Psoas muscle (tissue), 8 donors: ENCODE data around the gene ZSWIM8. TPM values are rescaled to one million over a fixed set of nuclear protein-coding genes. Genes with fewer than 3 reads are reported as not detected.

Experiments
- ATAC-seq, 4 donors: fragments of 200-7000 bp; cut with Tn5 transposase; one replicate each; pipeline ENCODE4 v1.9.1; 2020; ENCODE audit warnings: moderate library complexity in 3 of 4, mild to moderate bottlenecking in 2 of 4
- DNase-seq, 2 donors: peaks; one replicate each; pipeline ENCODE4 v3.0.0-alpha.2; 2020
- H3K27ac ChIP-seq: fragments of 200-600 bp; one replicate; pipeline ENCODE4 v1.8.0; 2022
- H3K27me3 ChIP-seq, 3 donors: fragments of 200-600 bp in 1 of 3; one replicate each; pipeline versions ENCODE4 v1.6.1 to v1.8.0; 2013 to 2022; ENCODE audit warnings: low read length in 2 of 3, mild to moderate bottlenecking in 2 of 3, moderate library complexity in 1 of 3; ENCODE audit not compliant: insufficient read depth in 3 of 3
- H3K36me3 ChIP-seq, 2 donors: fragments of 200-600 bp in 1 of 2; one replicate each; pipeline versions ENCODE4 v1.6.1 to v1.8.0; 2013 to 2022; ENCODE audit warnings: low read depth in 1 of 2, mild to moderate bottlenecking in 1 of 2, moderate library complexity in 1 of 2; ENCODE audit not compliant: insufficient read depth in 1 of 2
- H3K4me1 ChIP-seq: fragments of 200-600 bp; one replicate; pipeline ENCODE4 v1.8.0; 2022
- H3K4me3 ChIP-seq: fragments of 200-600 bp; one replicate; pipeline ENCODE4 v1.8.0; 2022; ENCODE audit warnings: mild to moderate bottlenecking
- H3K9me3 ChIP-seq: fragments of 200-600 bp; one replicate; pipeline ENCODE4 v1.8.0; 2022
- CTCF ChIP-seq: fragments of 200-600 bp; IDR thresholded peaks from one replicate; pipeline ENCODE4 v1.8.0; 2022; ENCODE audit warnings: antibody characterized with exemption
- WGBS, 3 donors: extraction: QIAGEN DNeasy Blood & Tissue Kit; methylation state at CpG; one replicate each; pipeline versions ENCODE4 v1.1.6 to v1.1.7; 2013; 5-methylcytosine and 5-hydroxymethylcytosine counted together
- intact Hi-C, 2 donors: fragments of 100-400 bp; cut with DNase I; formaldehyde crosslinking; loops; one replicate each; pipeline versions ENCODE4 v1.11.0 to v1.14.2; 2022
- polyA plus RNA-seq, 3 donors: library from polyadenylated mRNA; stranded (reverse); fragments of 200-250 nt; gene quantifications; one replicate each; pipeline ENCODE4 v1.2.3, GENCODE V29; 2013
- total RNA-seq, 4 donors: library from RNA; stranded (reverse); fragmentation: NEBNext Ultra II Directional in 2 of 4; extraction: Animal tissue kit (Norgen Biotek cat#: 25700) in 2 of 4; gene quantifications; one replicate each; pipeline versions ENCODE4 v1.2.1 to v1.2.4, GENCODE V29; 2021 to 2023
- donor health status: healthy with polysubstance abuse.
- donor health status: DM: no; HTN: no; CAD: no; lungs with moderate emphysema.
- donor health status: Bipolar disorder and iron deficiency.
- donor health status: healthy.
- donor health status: DM: yes; HTN: yes; CAD: no.
- donor health status: DM: no; HTN: no; CAD: no.
- donor health status: DM: no; HTN: no; CAD: no.
- donor health status: DM: yes; HTN: yes; CAD: no.

The ZSWIM8 gene
- total and polyA plus RNA-seq, 7 donors, result 40.5 to 68.3 (median 57.2) TPM

GRCh38 chr10:73814896-73815718 lies 29.7 kb downstream of the ZSWIM8 start:
- ATAC-seq, result no peak
- Histone ChIP-seq H3K36me3 (peaks cover 3 to 62% of the 10 kb centered on the region in 2 donors), H3K27me3 (no peaks in the 10 kb centered on the region), H3K4me3 (no peak overlapping the region), H3K27ac (peak overlapping the region; percentile 58), H3K4me1 (peaks cover 18% of the 10 kb centered on the region), H3K9me3 (no peaks in the 10 kb centered on the region)
- 77 to 88% (median 82%) methylated on average over 22 of the region's 22 CpGs for WGBS, 3 donors
- peak in 1 of 2 donors; percentile 62 for DNase-seq
- TF ChIP-seq CTCF, result peak; percentile 4
- intact Hi-C loops, result no loop called here

- peak overlapping the region; percentile 58 for H3K27ac ChIP-seq
- no peak overlapping the region for H3K4me3 ChIP-seq
- TF ChIP-seq CTCF, result no peak
- intact Hi-C loops, result no loop called here
- H3K36me3 ChIP-seq, result peaks cover 3 to 62% of the 10 kb centered on the region in 2 donors
- no peaks in the 10 kb centered on the region for H3K27me3 ChIP-seq
- H3K4me1 ChIP-seq, result peaks cover 12% of the 10 kb centered on the region
- ATAC-seq, result no peak
- no peak for DNase-seq
- no peaks in the 10 kb centered on the region for H3K9me3 ChIP-seq
These were observed 30.3 kb downstream of the ZSWIM8 start for GRCh38 chr10:73815719-73816030.

- peaks cover 3 to 77% of the 10 kb centered on the region in 2 donors for H3K36me3 ChIP-seq
- H3K27me3 ChIP-seq, result no peaks in the 10 kb centered on the region
- ATAC-seq, result peak in 3 of 4 donors; percentile 21 to 39 (median 23)
- peak overlapping the region; percentile 58 for H3K27ac ChIP-seq
- WGBS, 3 donors, result 78 to 86% (median 79%) methylated on average over 10 of the region's 10 CpGs
- intact Hi-C loops, result no loop called here
- no peak for DNase-seq
- no peak for TF ChIP-seq CTCF
- peaks cover 11% of the 10 kb centered on the region for H3K4me1 ChIP-seq
- no peaks in the 10 kb centered on the region for H3K9me3 ChIP-seq
- H3K4me3 ChIP-seq, result no peak overlapping the region
These were observed 31.7 kb downstream of the ZSWIM8 start for GRCh38 chr10:73816917-73817729.

- H3K4me1 ChIP-seq, result peaks cover 8% of the 10 kb centered on the region
- no peaks in the 10 kb centered on the region for H3K9me3 ChIP-seq
- no peak overlapping the region for H3K4me3 ChIP-seq
- intact Hi-C loops, result no loop called here
- DNase-seq, result no peak
- no peak for ATAC-seq
- H3K27me3 ChIP-seq, result no peaks in the 10 kb centered on the region
- TF ChIP-seq CTCF, result no peak
- peaks cover 3 to 79% of the 10 kb centered on the region in 2 donors for H3K36me3 ChIP-seq
- WGBS, 3 donors, result 82 to 91% (median 91%) methylated on average over 5 of the region's 5 CpGs
- no peak overlapping the region for H3K27ac ChIP-seq
These were observed 32.4 kb downstream of the ZSWIM8 start for GRCh38 chr10:73817826-73818225.
